Brain pericyte (primary cell): ENCODE data around the gene ATP6V1E1.
A peak's percentile ranks its signal among the peaks of the same experiment; 100 is the strongest.
"Not testable (repeated sequence)": the region's sequence is repeated elsewhere in the genome, so short reads cannot be mapped to it uniquely, and the experiment has no call there.

Source experiments
- DNase-seq: peaks from one replicate; pipeline ENCODE4 v3.0.0-alpha.2; 2012; ENCODE audit warnings: low read depth, low spot score

The ATP6V1E1 gene

DNA sequence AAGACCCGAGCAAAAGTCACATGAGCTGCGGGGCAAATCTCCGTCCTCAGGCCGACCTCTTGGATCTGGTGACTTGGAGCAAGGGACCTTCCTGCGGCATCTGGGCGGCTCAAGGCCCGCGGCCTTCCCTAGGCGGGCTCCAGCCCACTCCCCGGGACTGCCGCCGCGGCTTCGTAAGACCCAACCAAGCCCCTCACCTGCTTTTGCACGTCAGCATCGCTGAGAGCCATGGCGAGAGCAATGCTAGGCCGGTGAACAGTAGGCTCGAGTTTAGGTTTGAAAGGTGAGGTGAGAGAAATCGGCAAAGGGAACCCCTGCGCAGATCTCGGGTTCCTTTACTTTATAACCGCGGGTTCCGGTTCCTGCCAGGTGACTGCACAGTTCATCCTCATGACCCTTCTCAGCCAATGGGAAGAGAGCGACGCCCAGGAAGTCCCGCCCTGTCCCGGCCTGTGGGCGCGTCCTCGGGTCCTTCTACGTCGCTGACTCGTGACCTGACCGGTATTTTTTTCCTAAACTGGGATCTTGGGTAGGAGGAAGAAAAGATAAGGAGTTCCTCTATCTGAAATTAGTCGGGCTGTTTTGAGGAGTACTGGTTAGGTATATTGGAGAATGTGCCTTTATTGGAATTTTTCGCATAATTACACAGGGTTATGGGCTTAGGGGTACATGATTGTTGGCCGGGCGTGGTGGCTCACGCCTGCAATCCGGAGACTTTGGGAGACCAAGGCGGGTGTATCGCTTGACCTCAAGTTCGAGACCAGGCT, at the start of gene ATP6V1E1:
TSS of gene ATP6V1E1 (minus strand) at position 344 of the 767 bp plus-strand sequence. CDS start at position 230, 114 bp downstream.
- DNase-seq, result peak; percentile 83

DNA sequence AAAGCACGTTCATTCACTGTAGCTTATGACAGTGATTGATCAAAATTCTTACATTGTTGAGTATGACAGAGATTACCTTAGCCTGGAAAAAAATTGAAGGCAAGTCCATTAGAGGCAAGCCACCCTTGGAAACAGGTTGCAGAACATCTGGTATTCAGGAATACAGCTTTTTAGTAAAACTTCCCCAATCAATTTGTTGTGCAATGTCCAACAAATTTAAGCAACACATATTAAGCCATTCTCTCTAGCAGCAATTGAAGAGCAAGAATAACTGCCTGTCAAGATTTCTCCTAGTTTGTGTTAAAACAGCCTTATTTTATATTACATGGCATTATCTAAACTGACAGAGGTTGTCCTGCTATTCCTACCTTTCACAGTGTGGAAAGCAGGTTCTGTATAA, 47.0 kb upstream of the ATP6V1E1 start:
- no peak for DNase-seq

DNA sequence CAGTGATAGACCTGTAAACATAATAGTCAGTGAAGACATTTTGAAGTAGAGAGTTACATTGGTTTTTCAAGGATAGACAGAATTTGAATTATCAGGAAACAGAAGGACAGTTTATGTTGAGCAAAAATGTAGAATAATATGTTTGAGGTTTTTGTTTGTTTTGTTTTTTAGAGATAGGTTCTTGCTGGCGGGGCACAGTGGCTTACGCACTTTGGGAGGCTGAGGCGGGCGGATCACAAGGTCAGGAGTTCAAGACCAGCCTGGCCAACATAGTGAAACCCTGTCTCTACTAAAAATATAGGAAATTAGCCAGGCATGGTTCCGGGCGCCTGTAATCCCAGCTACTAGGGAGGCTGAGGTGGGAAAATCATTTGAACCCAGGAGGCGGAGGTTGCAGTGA, 45.6 kb upstream of the ATP6V1E1 start:
- no peak for DNase-seq

DNA sequence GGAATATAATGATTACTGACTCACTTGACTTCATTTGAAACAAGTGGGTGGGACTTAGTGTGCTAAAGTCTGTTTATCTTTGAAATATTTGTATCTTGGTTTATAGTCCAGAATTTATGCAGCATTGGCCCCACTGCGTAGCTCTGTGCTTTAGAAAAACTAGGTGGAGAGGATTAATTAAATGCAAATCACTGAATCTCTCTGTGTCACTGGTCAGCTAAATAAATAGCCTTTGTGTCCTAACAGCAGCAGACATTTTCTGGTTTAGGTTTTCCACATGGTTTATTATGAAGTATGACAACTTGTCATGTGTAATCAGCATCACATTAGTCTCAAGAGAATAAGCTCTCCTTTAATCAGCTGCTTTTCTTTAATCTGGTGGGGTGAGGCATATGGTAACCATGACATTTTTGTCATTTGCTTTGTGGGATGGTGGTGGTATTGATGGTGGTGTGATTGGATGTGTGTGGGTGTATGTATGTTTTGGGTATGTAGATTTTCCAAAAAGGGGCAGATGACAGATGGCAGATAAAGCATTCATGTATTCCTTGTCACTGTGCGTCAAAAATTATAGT, 44.0 kb upstream of the ATP6V1E1 start:
- DNase-seq, result no peak

DNA sequence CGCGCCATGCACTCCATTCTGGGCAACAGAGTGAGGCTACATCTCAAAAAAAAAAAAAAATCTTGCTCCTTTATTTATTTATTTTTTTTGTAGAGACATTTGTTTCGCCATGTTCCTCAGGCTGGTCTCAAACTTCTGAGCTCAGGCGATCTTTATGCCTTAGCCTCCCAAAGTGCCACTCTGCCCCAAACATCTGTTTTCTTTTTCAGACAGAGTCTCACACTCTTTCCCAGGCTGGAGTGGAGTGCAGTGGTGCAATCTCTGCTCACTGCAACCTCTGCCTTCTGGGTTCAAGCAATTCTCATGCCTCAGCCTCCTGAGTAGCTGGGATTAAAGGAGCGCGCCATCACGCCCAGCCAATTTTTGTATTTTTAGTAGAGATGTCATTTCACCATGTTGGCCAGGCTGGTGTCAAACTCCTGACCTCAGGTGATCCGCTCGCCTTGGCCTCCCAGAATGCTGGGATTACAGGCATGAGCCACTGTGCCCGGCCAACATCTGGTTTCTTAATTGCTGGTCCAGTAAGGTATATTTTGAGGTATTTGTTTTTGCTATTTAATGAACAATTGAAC, 43.1 kb upstream of the ATP6V1E1 start:
- not testable (repeated sequence) for DNase-seq

DNA sequence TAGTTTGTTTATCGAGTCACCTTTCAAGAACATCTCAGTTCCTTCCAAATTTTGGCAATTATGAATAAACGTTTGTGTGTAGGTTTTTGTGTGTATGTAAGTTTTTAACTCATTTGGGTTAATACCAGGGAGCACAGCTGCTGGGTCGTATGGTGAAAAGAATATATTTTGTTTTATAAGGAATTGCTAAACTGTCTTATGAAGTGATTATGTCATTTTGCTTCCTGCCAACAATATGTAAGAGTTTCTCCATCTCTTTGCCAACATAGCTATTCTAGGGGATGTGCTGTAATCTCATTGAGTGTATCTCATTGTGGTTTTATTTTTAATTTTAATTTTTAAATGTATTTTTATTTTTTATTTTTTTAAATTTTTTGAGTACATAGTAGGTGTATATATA, 37.3 kb upstream of the ATP6V1E1 start:
- no peak for DNase-seq

DNA sequence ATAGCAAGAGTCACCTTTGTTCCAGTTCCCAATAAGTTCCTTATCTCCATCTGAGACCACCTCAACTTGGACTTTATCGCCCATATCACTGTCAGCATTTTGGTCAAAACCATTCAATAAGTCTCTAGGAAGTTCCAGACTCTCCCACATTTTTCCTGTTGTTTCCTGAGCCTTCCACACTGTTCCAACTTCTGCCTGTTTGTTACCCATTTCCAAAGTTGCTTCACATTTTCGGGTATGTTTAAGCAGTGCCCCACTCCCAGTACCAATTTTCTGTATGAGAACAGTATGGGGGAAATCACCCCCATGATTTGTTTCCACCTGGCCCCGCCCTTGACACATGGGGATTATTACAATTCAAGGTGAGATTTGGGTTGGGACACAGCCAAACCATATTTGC, 36.7 kb upstream of the ATP6V1E1 start:
- DNase-seq, result no peak

DNA sequence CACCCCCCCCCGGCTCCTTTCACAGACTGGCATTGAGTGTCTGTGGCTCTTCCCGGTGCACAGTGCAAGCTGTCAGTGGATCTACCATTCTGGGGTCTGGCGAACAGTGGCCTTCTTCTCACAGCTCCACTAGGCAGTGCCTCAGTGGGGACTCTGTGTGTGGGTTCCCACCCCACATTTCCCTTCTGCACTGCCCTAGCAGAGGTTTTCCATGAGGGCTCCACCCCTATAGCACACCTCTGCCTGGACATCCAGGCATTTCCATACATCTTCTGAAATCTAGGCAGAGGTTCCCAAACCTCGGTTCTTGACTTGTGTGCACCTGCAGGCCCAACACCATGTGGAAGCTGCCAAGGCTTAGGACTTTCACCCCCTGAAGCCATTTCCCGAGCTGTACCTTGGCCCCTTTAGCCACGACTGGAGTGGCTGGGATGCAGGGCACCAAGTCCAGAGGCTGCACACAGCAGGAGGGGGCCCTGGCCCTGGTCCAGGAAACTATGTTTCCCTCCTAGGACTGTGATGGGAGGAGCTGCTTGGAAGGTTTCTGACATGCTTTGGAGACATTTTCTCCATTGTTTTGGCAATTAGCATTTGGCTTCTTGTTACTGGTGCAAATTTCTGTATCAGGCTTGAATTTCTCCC, 36.0 kb upstream of the ATP6V1E1 start:
- DNase-seq, result no peak

DNA sequence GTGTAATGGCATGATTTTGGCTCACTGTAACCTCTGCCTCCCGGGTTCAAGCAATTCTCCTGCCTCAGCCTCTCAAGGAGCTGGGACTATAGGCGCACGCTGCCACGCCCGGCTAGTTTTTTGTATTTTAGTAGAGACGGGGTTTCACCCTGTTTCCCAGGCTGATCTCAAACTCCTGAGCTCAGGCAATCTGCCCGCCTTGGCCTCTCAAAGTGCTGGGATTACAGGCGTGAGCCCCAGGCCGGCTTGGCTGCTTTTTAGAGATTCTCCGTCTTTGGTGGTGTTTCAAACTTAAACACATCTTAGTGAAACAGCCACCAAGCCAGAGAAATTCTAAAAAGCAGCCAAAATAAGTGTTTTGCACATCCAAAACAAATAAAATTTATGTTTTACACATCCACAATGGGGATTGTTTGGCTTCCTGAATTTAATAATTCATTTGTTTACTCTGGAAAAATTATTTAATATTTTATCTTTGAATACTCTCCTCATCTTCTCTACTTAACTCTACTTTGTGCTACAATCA, 28.4 kb upstream of the ATP6V1E1 start:
- no peak for DNase-seq

DNA sequence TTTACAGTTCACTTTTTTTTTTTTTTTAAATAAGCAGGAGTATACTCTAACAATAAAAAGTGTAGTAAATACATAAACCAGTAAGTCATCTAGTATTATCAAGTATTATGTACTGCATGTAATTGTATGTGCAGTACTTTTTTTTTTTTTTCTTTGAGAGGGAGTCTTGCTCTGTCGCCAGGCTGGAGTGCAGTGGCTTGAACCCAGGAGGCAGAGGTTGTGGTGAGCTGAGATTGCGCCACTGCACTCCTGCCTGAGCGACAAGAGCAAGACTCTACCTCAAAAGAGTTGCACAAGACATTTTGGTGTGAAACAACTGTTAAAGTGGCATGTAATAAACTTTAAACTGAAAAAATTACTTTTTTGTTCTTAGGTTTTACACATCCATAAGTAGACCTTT, 26.7 kb upstream of the ATP6V1E1 start:
- no peak for DNase-seq

DNA sequence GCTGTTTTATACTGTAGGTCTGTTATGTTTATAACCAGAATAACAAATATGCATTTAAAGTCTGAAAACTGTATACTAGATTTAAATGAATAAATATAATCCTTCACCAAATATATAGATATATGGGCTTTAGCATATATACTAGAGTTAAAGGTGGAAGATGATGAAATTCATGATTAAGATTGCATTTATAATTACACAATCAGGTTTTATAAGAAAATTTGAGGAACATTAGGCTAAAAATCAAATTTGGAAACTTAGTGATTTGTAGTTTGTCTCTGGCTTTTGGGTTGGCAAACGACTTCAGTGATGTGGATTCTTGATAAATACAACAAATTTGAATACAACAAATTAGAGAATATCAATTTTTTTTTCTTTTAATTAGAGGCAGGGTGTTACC, 20.0 kb upstream of the ATP6V1E1 start:
- DNase-seq, result no peak

DNA sequence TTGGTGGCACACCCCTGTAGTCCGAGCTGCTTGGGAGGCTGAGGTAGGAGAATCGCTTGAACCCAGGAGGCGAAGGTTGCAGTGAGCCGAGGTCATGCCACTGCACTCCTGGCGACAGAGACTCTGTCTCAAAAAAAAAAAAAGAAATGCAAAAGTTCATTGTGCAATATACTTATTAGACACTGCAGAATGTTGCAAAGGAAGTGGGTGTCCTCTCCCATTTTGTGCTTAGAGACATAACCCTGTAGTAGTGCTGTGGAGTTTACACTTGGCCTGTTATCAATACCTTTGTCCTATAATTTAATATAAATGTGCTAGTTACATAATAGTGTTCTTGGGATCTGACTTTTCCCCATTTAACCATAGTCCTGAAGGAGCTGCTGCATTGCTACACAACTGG, 19.4 kb upstream of the ATP6V1E1 start:
- no peak for DNase-seq

DNA sequence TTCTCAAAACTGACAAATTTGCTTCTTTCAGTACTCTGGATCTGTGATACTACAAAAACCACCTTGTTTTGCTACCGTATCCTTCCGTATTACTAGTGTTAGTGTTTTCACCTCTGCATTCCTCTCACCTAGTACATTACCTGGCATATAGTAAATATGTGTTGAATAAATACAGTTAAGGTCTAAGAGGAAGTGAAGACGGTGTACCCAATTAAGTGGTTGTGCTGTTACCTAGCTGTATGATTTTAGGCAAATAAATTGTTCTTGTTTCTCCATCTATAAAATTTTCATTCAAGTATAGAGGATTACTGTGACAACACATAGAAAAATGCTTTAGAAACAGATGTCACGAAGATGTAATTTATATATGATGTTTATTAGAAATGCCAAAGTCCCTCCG, 18.9 kb upstream of the ATP6V1E1 start:
- no peak for DNase-seq

DNA sequence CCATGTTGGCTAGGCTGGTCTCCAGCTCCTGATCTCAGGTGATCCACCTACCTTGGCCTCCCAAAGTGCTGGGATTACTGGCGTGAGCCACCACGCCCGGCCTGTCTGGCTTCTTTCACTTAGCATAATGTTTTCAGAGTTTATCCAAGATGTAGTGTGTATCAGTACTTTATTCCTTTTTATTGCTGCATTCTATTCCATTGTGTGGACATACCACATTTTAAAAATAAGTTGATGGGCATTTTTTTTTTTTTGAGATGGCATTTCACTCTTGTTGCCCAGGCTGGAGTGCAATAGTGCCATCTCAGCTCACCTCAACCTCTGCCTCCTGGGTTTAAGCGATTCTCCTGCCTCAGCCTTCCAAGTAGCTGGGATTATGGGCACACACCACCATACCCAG, 13.8 kb upstream of the ATP6V1E1 start:
- DNase-seq, result not testable (repeated sequence)

DNA sequence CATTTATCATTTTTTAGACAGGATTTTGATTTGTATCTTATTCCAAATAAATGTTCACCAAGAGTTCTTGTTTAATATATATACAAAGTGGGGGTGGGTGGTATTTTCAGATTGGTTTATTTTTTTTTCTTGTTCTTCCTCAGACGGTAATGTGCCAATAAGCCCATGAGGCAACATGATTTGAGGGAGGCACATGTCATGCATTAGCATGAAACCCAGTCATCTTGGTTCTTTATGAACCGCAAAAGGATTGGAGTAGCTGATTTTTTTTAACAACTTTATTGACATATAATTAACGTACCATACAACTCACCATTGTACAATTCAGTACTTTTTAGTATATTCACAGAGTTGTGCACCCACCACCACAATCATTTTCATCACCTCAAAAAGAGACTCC, 12.7 kb upstream of the ATP6V1E1 start:
- no peak for DNase-seq

DNA sequence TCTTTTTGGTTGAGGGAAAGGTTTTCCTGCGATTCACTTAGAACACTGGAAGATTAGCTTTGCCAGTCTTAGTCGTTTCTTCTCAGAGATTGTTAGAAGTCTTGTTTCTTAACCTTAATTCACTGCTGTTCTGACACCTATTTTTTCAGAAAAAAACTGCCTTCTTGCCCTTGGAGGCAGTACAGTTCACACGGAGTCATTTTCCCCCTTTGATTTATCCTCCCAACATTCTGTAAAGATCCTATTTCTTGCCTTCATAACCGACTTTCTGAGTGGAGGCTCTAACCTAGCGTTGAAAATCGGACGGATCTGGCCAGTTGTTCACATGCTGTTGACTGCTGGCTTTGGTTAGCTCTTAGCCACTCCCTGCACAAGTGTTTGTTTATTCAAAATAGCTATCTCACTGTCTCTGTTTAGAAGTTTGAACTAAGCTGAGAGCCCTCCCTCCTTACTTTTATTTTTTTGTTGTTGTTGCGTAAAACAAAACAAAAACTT, 10.7 kb upstream of the ATP6V1E1 start:
- peak; percentile 5 for DNase-seq

DNA sequence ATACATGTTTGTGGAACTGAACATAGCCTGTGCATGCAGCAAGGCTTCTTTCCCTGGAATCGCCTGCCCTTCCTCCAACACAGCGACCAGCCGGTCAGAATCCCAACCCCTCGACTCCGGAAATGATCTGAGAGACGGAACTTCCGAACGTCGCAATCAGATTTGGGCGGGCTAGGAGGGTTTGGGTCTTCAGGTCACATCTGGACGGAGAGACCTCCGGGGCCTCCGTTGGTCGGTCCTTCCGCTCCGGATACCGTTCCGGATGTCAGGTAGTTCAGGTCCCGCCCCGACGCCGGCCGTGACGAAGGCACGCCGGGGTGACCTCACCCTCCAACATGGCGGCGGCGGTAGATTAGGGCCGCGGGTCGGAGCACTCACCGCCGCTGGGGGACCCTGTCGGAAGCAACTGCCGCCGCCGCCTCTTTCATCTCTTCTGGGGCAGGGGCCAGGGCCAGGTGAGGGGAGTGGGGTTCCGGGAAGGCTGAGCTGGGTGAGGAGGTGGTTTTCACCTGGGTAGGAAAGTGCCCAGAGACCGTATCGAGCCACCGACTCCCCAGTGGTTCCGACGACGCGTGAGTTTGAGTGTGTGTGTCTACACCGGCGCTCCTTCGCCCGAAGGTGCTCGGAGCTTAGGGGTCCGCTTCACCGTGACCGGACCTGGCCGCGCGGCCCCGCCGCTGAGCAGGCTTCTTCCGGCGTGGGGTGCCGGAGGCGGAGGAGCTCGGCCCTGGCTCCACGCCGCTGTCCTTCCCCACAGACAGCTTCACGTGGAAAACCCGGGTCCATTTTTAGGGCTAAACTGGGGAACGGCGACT, 10.1 kb upstream of the ATP6V1E1 start, which contains the start of gene BCL2L13:
TSS of gene BCL2L13 (plus strand) at position 326 of the 815 bp plus-strand sequence. CDS start 16,955 bp downstream, outside the sequence.
- peak; percentile 70 for DNase-seq

DNA sequence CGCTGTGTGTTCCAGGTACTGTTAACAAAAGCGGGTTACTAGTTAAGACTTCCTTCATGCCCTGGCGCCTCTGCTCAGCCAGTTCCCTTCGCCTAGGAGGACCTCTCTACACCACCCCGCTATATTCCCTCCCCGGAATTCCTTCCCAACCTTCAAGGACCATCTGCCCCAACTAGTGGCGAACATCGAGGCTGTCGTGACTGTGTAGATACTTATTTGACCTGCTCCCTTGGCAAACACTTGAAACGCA, 9.6 kb upstream of the ATP6V1E1 start:
- DNase-seq, result no peak

DNA sequence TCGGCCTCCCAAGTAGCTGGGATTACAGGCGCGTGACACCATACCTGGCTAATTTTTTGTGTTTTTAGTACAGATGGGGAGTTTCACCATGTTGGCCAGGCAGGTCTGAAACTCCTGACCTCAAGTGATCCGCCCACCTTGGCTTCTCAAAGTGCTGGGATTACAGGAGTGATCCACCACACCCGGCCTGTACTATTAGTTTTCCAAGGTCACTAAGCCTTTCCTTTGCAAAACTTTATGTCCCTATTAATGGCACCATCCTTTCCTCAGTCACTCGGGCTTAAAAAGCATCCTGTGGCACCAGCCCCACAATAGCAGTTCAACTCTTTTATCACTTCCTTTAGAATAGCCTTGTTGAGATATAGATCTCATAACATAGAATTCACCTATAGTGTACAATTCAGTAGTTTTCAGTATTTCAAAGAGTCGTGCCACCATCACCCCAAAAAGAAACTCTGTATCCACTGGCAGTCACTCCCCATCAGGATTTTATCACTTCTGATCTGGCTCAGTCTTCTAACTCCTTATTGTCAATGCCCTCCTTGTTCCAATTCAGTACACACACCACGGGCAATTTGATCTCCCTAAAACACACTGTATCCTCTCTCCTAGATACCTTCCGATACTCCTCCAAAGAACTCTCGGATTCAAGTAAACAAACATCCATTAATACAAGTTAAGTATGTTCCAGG, 9.1 kb upstream of the ATP6V1E1 start:
- DNase-seq, result no peak

DNA sequence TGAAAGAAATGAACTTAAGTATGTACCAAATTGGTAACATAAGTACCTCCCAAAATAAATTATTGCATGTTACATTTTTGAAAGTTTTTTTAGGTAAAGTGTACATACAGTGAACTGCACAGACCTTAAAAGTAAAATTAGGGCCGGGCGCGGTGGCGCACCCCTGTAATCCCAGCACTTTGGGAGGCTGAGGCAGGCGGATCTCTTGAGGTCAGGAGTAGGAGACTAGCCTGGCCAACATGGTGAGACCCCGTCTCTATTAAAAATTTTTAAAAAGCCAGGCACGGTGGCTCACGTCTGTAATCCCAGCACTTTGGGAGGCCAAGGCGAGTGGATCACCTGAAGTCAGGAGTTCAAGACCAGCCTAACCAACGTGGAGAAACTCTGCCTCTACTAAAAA, 8.3 kb upstream of the ATP6V1E1 start:
- DNase-seq, result not testable (repeated sequence)

DNA sequence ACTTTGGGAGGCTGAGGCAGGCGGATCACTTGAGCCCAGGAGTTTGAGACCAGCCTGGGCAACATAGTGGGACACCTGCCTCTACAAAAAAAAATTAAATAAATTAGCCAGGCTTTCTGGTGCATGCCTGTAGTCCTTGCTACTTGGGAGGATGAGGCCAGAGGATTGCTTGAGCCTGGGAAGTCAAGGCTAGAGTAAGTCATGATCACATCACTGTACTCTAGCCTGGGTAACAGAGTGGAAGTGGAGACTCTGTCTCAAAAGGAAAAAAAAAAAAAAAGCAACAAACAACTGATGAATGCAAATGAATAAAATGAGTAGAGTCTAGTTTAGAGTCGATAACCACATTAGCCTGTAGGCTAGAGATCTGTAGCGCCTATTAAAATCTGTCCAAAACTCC, 6.1 kb upstream of the ATP6V1E1 start:
- DNase-seq, result no peak
